HG02678 (cell line): ENCODE results near the gene DNAJC2.

Source experiments
- ATAC-seq: cut with Tn5 transposase; IDR thresholded peaks from one replicate; pipeline ENCODE4 v1.9.1; 2021; ENCODE audit warnings: mild to moderate bottlenecking, moderate library complexity; ENCODE audit not compliant: unreplicated experiment

DNAJC2 gene, protein sequence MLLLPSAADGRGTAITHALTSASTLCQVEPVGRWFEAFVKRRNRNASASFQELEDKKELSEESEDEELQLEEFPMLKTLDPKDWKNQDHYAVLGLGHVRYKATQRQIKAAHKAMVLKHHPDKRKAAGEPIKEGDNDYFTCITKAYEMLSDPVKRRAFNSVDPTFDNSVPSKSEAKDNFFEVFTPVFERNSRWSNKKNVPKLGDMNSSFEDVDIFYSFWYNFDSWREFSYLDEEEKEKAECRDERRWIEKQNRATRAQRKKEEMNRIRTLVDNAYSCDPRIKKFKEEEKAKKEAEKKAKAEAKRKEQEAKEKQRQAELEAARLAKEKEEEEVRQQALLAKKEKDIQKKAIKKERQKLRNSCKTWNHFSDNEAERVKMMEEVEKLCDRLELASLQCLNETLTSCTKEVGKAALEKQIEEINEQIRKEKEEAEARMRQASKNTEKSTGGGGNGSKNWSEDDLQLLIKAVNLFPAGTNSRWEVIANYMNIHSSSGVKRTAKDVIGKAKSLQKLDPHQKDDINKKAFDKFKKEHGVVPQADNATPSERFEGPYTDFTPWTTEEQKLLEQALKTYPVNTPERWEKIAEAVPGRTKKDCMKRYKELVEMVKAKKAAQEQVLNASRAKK

DNA sequence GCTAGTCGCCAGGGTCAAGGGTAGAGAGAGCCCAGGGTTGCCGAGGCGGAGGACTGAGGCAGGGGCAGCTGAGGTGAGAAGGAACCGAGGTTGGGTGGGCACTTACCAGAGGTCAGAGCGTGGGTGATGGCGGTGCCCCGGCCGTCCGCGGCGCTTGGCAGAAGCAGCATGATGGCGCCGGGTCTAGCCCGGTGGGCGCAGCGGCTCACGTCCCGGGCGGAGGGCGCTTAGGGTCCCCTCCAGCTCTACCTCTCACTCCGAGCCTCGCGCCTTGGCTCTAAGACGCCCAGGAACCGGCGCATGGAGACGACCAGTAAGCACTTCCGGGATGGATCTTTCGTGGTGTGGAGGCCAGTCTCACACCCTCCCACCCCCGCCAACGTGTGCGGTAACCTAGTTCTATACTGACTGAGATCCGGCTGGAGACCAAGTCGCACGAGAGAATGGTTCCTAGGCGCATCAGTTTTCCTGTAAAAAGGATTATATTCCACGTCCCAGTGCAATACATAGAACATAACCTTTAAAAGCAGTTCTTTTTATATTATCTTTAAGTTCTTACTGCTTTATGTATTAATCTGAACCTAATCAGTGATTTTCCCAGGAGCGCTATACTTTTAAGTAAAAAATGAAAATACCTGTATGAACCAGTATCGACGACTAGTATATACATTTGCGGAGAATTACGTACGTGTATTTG lies at the start of gene DNAJC2:
Gene DNAJC2 (minus strand): TSS at position 315 of the 697 bp plus-strand sequence. CDS start 145 bp downstream, at position 170.
- peak; percentile 83 for ATAC-seq

DNA sequence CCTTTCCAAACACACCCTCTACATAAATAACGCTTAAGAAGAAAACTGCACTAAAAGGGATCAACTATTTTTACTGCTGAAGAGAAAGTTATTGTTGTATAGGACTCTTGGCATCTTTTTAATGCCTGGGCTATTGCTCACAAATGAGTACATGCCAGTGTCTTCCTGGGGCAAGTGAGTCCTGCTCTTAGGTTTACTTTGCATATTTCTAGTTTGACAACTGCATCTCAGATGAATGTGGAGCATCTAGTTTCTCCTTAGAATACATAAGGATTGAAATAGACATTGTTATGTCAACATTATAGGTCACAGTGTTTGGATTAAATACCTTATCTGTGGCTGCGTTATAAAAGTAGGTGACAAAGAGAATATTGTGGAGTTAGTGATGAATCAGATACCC lies 47.4 kb upstream of the DNAJC2 start:
- no peak for ATAC-seq

DNA sequence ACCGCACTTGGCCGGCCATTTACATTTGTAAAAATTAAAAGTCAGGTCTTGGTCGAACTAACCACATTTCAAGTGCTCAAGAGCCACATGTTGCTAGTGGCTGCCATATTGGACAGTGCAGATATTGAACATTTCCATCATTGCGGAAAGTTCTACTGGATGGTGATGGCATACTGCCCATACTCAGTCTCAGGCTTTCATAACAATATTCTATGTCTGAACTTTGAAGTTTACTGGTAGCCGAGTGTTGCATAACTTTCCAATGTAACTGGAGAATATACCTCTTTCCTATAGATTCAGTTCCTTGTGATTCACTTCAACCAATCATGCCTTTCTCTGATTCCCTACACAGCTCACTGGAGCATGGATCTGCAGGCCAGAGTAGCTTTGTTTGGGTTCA lies 46.6 kb upstream of the DNAJC2 start:
- ATAC-seq, result no peak

DNA sequence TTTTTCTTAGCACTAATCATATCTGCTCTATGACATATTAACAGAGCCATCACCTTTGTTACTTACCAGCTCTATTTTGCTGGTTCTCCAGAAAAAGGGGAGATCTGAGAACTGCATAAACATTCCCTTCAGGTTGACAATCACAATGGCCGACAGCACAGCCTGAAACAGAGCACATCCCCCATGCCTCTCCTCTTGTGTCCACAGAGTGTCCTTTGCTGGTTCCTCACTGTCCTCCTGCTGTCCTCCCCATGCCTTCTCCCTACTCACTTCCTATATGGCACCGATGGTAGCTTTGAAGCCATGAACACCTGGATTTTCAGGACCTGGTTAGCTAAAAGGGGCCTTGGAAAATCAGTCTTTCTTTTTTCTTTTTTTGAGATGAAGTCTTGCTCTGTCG lies 44.7 kb upstream of the DNAJC2 start:
- ATAC-seq, result no peak

DNA sequence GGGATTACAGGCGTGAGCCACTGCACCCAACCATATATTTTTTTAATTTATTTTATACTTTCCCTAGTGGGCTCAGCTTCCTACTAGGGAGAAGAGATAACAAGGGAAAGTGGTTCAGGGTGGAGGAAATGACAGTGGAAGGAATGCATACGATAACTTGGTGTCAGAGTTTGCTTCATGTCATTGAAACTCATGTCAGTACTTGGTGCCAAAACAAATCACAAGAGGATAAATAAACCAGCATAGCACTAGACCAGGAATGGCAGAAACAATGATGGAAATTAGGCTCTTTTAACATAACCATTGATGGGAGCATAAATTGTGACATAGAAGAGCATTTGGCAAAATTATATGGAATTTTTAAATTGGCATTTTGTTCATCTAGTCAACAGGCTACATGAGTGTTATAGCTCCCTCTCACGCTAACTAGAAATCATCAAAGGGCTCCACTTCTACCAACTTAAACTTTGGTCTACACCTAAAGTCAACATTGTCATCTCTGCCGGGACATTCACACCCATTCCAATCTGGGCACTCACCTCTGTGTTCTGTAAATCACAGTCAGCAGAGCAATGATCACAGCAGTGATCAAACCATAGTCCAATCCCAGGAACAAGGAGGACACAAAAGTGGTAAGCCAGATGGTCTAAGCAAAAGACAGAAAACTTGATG lies 44.0 kb upstream of the DNAJC2 start:
- ATAC-seq, result no peak

DNA sequence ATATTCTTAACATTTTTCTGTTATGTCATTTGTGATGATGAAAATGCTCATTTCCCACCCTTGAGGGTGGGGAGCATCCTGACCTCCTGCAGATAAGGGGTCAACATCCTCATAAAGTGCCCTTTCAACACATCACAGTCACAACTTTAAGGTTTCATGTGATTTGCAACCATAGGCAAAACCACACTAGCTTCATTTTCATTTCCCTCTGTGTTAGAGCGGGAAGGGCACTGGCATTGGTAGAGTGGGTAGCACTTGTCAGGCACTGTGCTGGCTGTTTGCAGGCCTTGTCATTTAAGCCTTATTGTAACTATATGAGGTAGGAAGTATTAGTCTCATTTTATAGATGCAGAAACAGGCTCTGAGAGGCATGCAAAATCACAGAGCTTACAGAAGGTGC lies 42.7 kb upstream of the DNAJC2 start:
- ATAC-seq, result no peak

DNA sequence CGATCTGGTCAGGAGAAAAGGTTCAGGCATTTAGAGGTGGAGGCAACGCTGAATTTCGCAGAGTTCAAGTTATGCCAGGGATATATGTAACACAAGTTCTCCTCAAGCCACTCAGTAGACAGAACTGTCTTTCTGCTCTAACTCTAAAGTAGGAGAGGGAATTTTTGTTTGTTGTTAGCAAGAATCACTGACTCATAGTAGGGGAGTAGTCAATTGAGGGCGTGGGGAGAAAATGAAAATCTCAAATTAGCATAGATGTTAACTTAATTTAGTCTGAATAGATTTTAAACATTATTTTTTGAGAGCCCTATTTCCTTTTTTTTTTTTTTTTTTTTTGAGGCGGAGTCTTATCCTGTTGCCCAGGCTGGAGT lies 37.5 kb upstream of the DNAJC2 start:
- no peak for ATAC-seq

DNA sequence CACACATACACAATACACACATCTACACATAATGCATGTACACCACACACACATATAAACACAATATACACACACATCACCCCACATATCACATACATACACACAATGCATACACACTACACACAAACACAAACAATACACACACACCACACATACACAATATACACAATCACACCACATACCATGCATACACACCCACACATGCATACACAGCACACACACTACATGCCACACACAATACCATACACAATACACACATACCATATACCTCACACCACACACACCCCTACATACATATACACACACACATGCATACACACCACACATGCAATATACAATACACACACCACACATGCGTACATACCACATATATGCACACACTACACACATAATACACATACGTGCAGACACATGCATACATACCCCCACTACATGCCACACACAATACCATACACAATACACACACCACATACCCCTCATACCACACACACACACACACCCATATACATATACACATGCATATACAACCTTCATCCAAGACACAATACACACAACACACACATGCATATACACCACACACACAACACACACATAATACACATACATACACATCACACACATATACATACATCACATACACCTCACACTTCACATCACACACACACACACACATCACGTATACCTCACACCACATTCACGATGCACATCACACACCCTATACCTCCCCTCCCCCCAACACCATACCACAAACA lies 36.9 kb upstream of the DNAJC2 start:
- no peak for ATAC-seq

DNA sequence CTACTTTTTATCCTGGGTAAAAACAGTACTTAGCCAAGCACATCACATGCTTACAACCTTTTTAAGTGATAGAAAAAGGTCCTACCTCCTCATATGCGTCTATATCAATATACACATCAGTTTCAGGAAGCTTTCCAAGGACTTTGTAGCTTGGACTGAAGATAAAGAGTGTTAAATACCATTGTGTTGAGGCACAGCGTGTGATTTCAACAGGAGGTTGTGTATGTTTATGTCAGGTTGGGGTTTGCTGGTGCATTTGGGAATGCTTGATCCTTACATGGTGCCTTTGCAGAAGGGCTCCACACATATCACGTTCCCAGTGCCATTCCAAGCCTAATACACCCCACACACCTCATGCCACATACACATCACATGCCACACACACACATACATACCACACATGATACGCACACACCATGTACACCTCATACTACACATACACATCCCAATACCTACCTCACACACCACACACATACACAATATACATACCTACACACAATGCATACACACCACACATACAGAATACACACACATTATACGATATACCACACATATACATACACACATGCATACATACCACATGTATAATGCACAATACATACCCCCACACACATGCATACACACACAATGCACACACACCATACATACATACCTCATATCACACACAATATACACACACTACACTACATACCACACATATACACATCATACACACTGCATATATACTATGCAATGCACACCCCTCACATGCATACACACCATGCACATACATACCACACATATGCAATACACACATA lies 36.0 kb upstream of the DNAJC2 start:
- ATAC-seq, result no peak

DNA sequence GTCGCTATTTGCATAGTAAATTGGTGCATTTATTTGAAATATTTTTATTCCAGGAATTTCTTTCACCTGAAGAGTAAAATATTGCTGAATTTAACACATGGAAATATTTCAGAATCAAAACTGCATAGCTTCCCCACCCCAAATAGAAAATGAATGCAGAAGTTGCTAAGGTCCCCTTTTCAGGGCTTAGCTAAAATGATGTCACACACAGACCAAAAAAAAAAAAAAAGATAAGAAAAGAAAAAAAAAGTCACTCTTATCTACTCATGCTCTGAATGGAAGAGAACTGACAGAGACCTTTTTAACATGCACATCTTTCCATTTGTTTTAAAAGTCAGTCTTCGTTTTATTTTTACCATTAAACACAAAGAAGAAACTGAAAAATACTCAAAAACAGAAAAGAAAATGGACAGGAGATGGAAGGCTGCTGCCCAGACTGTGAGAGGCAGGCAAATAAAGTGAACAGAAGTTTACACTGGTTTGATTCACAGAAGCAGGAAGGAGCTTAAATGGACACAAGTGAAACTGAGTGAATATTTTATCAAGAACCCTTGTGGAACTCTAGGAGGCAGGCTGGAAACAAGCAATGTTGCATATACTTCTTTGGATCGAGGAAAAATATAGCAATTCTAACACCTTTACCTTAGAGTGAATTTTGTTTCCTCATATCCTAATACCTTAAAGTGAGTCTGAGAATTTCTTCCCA lies 34.9 kb upstream of the DNAJC2 start:
- ATAC-seq, result no peak

DNA sequence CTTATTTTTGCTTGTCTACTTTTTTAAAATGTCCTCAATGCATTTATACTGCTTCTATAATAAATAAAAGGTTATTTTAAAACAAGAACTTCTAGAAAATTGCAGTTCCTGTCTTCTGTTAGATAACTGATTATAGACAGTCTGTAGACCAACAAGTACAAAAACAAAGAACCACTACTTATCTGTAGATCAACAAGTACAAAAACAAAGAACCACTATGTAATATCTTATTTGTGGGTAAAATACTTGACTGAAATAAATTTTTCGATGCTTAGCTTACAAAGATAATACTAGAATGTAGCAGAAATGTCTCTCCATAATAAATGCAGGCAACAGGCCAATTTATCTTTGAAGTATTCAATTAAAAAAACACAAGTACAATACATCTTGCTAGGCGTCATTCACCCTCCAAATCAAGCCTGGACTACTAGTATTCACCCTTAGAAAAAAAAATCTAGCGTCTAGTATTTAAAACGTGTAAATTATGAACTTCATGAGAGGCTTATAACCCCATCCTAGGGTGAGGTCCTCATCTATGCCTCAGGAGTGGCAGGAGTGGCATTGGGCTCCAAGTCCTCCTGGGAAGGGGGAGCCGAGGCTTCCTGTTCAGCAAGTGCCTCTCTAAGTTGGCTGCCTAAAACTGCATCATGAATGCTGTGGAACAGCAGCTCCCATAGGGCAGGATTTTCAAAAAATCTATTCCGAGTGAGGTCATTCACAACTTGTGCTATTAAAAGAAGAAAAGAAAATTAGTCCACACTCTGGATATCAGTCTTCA lies 29.5 kb upstream of the DNAJC2 start:
- no peak for ATAC-seq

DNA sequence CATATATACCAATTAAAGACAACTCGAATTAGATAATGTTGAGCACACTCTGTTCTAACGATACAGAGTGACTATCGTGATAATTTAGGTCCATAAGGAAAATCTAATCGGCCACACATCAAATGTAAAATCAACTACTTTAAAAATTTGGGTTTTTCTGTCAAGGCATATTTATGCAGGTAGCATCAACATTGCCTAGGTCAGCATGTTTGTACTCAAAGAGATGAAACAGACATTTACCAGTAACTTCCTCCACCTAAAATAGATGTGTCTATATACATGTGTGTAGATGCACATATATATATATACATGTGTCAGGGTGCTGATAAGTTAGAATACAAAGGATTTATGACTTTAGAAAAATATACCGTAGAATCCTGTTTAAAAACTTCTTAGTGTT lies 24.9 kb upstream of the DNAJC2 start:
- ATAC-seq, result no peak

DNA sequence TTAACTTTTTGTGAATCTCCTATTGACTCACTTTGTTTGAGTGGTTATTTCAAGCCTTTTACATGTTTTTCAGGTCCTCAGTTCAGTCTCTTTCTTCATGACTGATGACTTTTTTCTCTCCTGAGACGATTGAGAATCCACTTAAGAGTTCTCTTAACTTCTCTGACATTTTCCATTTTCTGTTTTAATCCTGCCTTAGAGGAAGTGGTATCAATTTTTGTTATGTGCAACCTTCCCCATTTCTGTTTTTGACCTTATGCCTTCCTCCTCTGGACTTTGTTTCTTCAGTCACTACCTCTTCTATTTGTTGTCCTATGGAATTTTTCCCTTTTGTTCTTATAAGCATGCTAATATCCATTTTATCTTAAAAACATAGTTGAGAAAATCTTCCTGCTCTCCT lies 5.2 kb upstream of the DNAJC2 start:
- ATAC-seq, result no peak

DNA sequence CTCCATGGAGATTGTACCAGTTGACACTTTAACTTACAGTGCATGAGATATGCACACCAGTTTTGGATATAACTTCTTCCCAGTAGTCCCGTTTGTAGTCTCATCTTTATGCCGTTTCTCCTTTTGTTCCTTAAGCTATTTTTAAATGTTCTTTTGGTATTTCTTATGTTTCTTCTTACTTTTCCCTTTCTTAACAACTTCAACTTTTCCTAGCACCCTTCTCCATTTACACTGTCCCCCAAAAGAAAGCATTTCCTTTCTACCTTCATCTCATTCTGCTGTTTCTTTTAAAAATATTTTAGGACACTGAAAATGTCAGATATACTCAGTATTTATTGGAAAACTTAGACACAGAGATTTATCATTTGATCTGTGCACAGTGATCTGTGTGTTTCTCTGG lies 4.4 kb upstream of the DNAJC2 start:
- no peak for ATAC-seq

DNA sequence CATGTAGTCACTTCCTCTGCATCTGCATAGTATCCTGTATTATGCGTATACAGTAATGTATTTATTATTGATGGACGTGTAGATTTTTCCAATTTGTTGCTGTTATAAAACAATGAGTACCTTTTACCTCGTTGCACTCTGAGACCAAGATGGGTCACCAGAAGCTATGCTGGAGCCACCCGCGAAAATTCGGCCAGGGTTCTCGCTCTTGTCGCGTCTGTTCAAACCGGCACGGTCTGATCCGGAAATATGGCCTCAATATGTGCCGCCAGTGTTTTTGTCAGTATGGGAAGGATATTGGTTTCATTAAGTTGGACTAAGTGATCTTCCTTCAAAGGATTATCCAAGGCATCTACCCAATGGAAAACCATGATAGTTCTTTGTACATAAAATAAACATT lies 3.9 kb upstream of the DNAJC2 start:
- ATAC-seq, result no peak

DNA sequence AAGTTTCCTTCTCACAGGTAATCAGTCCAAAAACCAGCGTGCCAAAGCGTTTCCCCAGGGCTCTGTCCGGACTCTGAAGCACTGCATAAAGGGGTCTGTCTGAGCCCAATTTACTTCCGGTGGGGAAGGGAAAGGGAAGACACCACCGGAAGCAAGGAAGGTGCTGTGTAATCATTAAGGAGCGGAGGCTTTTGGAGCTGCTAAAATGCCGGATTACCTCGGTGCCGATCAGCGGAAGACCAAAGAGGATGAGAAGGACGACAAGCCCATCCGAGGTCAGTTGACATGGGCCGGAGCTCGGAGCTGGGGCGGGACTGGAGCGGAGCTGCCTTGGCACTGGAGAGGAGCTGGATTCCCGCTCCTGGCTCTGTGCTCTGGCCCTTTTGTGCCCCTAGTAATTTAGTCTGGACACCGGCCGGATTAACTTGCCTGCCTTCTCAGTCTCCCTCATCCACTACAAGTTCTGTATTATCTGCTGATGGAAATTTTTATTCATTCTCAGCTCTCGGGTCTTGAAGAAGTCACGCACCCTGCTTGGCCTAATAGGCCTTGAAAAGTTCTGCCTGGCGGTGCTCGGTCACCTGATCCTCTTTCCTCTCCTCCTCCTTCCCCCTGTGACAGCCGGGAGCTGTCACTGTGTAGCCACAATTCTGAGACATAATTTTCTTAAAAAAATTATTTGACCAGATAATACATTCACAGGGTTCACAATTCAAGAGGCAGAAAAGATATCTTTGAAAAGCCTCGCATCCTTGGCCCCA lies 3.1 kb upstream of the DNAJC2 start, which contains the start of gene PSMC2:
Gene PSMC2 (plus strand): TSS at position 137 of the 761 bp plus-strand sequence. CDS start 69 bp downstream, at position 206.
- ATAC-seq, result peak; percentile 73

DNA sequence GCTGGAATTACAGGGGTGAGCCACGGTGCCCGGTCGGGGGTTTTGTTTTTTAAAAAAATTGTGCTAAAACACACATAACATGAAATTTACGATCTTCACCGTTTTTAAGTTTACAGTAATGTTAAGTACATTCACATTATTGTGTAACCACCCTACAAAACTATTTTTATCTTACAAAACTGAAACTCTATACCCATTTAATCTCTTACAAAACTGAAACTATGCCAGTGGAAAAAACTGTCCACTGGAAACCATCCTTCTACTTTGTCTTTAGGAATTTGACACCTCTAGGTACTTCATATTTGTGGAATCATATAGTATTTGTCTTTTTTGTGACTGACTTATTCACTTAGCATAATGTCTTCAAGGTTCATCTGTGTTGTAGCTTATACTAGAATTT lies 1.8 kb upstream of the DNAJC2 start:
- no peak for ATAC-seq
